IMR-90 (cell line): ENCODE measurements around the gene GRM4.

Experiments
- CHD1 ChIP-seq: IDR thresholded peaks from 2 replicates; pipeline ENCODE4 v1.6.1; 2012; ENCODE audit warnings: low read depth, low read length, improper control_type of control experiment
- POLR2A ChIP-seq: IDR thresholded peaks from 2 replicates; pipeline ENCODE4 v1.6.1; 2012; ENCODE audit warnings: mild to moderate bottlenecking, low read depth, low read length
- TF ChIP-seq, protein P1 (sequence below): conservative IDR thresholded peaks from 2 replicates; pipeline ENCODE4 v1.5.1; 2012; ENCODE audit warnings: mild to moderate bottlenecking, low read depth, low read length, improper control_type of control experiment
- TF ChIP-seq, protein P2 (sequence below): fragments of 150-350 bp; IDR thresholded peaks from 2 replicates; pipeline ENCODE4 v1.6.1; 2017; ENCODE audit warnings: mild to moderate bottlenecking, antibody characterized with exemption, low read length, low read depth

DNA sequence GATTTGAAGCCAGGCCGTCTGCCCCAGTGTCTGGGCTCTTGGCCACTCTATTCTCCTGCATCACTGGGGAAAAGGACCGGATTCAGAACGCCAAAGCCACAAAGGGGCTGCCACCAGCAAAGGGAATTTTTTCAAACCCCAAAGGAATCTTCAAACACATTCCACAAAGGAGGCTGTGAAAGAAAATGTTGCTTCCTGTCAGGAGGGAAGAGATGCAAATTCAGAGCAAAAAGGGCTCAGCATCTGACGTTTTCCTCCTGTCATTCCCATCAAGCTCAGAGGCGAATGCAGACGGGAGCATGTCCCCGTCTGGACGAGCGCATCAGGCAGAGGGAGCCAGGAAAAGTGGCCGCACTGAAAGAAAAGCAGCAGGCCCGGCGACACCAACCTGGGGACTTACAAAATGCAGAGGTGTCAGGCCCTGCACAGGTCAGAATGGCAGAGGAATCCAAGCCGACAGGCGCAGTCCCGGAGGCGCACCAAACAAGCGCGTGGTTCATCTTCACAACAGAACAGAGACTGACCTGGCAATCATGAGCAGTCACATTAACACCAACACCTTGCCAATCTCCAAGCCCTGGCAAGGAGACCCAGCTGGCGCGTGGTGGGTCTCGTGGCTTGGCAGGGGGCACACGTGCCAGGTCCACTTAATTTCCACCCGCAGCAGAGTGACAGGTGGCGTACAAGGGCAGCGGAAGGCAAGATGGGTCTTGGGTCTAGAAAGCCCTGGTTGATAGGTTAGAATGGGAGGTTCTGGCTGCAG is 62.8 kb downstream of the GRM4 start:
- TF ChIP-seq, protein P1, sequence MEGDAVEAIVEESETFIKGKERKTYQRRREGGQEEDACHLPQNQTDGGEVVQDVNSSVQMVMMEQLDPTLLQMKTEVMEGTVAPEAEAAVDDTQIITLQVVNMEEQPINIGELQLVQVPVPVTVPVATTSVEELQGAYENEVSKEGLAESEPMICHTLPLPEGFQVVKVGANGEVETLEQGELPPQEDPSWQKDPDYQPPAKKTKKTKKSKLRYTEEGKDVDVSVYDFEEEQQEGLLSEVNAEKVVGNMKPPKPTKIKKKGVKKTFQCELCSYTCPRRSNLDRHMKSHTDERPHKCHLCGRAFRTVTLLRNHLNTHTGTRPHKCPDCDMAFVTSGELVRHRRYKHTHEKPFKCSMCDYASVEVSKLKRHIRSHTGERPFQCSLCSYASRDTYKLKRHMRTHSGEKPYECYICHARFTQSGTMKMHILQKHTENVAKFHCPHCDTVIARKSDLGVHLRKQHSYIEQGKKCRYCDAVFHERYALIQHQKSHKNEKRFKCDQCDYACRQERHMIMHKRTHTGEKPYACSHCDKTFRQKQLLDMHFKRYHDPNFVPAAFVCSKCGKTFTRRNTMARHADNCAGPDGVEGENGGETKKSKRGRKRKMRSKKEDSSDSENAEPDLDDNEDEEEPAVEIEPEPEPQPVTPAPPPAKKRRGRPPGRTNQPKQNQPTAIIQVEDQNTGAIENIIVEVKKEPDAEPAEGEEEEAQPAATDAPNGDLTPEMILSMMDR, result no peak
- TF ChIP-seq CHD1, result no peak
- no peak for TF ChIP-seq POLR2A
- TF ChIP-seq, protein P2, sequence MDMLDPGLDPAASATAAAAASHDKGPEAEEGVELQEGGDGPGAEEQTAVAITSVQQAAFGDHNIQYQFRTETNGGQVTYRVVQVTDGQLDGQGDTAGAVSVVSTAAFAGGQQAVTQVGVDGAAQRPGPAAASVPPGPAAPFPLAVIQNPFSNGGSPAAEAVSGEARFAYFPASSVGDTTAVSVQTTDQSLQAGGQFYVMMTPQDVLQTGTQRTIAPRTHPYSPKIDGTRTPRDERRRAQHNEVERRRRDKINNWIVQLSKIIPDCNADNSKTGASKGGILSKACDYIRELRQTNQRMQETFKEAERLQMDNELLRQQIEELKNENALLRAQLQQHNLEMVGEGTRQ, result no peak
